NCI-H524 treated with DMSO at 0.1 percent for 48 hours (cell line): ENCODE data around the gene TRIM73.
"Not testable (repeated sequence)": the region's sequence is repeated elsewhere in the genome, so short reads cannot be mapped to it uniquely, and the experiment has no call there.

Experiments used
- DNase-seq: peaks from one replicate; lab custom pipeline; 2025; lab: John Stamatoyannopoulos, UW

TRIM73 gene

GRCh38 chr7:75415829-75416373, 20.5 kb downstream of the TRIM73 start:
- not testable (repeated sequence) for DNase-seq

- DNase-seq, result not testable (repeated sequence)
Measured at GRCh38 chr7:75416787-75417186, 21.4 kb downstream of the TRIM73 start.

- not testable (repeated sequence) for DNase-seq
Measured at GRCh38 chr7:75418292-75418858, 22.9 kb downstream of the TRIM73 start.

- DNase-seq, result not testable (repeated sequence)
Measured at GRCh38 chr7:75419210-75419609, 23.8 kb downstream of the TRIM73 start.

GRCh38 chr7:75419693-75420092, 24.3 kb downstream of the TRIM73 start:
- DNase-seq, result not testable (repeated sequence)

- not testable (repeated sequence) for DNase-seq
Measured at GRCh38 chr7:75420152-75420551, 24.7 kb downstream of the TRIM73 start.

- not testable (repeated sequence) for DNase-seq
Measured at GRCh38 chr7:75421798-75422710, 26.6 kb downstream of the TRIM73 start.

- not testable (repeated sequence) for DNase-seq
Measured at GRCh38 chr7:75423481-75423880, 28.1 kb downstream of the TRIM73 start.

GRCh38 chr7:75439000-75439399, 43.6 kb downstream of the TRIM73 start:
- not testable (repeated sequence) for DNase-seq

- not testable (repeated sequence) for DNase-seq
Measured at GRCh38 chr7:75442101-75442464, 46.7 kb downstream of the TRIM73 start.

GRCh38 chr7:75442465-75443111, 47.2 kb downstream of the TRIM73 start:
- DNase-seq, result not testable (repeated sequence)

GRCh38 chr7:75449946-75450345, 54.5 kb downstream of the TRIM73 start:
- DNase-seq, result not testable (repeated sequence)

- not testable (repeated sequence) for DNase-seq
Measured at GRCh38 chr7:75452494-75452955, 57.1 kb downstream of the TRIM73 start.
